CD14-positive monocyte (primary cell): ENCODE results near the gene MCCD1. TPM values are rescaled to one million over a fixed set of nuclear protein-coding genes. Genes with fewer than 3 reads are reported as not detected.
A peak's percentile ranks its signal among the peaks of the same experiment; 100 is the strongest.

ENCODE experiments used
- DNase-seq, 3 donors: peaks; one replicate each; pipeline ENCODE4 v3.0.0-alpha.2; 2011 to 2022
- H2AFZ ChIP-seq: 2 replicates; pipeline ENCODE4 v1.6.0; 2012; ENCODE audit warnings: mild to moderate bottlenecking, low read depth, low read length, inconsistent platforms; ENCODE audit not compliant: insufficient read depth, poor library complexity, severe bottlenecking
- H3K27ac ChIP-seq, 2 donors: 1 replicate in 1 of 2; 2 replicates in 1 of 2; pipeline ENCODE4 v1.5.1; 2012 to 2013; ENCODE audit warnings: low read length in 2 of 2, control low read depth in 1 of 2, inconsistent platforms in 1 of 2, low read depth in 1 of 2, mild to moderate bottlenecking in 1 of 2
- H3K27me3 ChIP-seq, 2 donors: one replicate each; pipeline versions ENCODE4 v1.6.0 to v1.6.1; 2011 to 2013; ENCODE audit warnings: low read length in 2 of 2; ENCODE audit not compliant: control insufficient read depth in 2 of 2, insufficient read depth in 2 of 2
- H3K36me3 ChIP-seq, 2 donors: replicated peaks in 1 of 2; 1 replicate in 1 of 2; 2 replicates in 1 of 2; pipeline versions ENCODE4 v1.5.1 to v1.6.1; 2012 to 2013; ENCODE audit warnings: low read length in 2 of 2, control low read depth in 1 of 2, inconsistent platforms in 1 of 2, mild to moderate bottlenecking in 1 of 2; ENCODE audit not compliant: insufficient read depth in 2 of 2, control insufficient read depth in 1 of 2
- H3K4me1 ChIP-seq, 2 donors: 1 replicate in 1 of 2; 2 replicates in 1 of 2; pipeline versions ENCODE4 v1.5.1 to v1.6.1; 2012 to 2013; ENCODE audit warnings: low read length in 2 of 2, control low read depth in 1 of 2, inconsistent platforms in 1 of 2, mild to moderate bottlenecking in 1 of 2, moderate library complexity in 1 of 2; ENCODE audit not compliant: insufficient read depth in 2 of 2, control insufficient read depth in 1 of 2
- H3K4me2 ChIP-seq: replicated peaks from 2 replicates; pipeline ENCODE3; 2012; ENCODE audit warnings: low read length, moderate library complexity, mild to moderate bottlenecking; ENCODE audit not compliant: poor library complexity, severe bottlenecking; ENCODE audit errors: extremely low read depth
- H3K4me3 ChIP-seq, 3 experiments: fragments of 200-600 bp in 1 of 3; sonication (generic) in 1 of 3; replicated peaks in 1 of 3; 1 replicate in 2 of 3; 2 replicates in 1 of 3; pipeline ENCODE4 v1.5.1; 2011 to 2013; ENCODE audit warnings: low read length in 3 of 3, mild to moderate bottlenecking in 3 of 3, control low read depth in 2 of 3, low read depth in 2 of 3, inconsistent platforms in 1 of 3, moderate library complexity in 1 of 3
- H3K79me2 ChIP-seq: 2 replicates; pipeline ENCODE4 v1.6.0; 2012; ENCODE audit warnings: mild to moderate bottlenecking, control low read depth, inconsistent platforms, low read length, moderate library complexity; ENCODE audit not compliant: insufficient read depth
- H3K9ac ChIP-seq: 2 replicates; pipeline ENCODE4 v1.6.0; 2017; ENCODE audit warnings: low read length, mild to moderate bottlenecking; ENCODE audit not compliant: insufficient read depth, poor library complexity, severe bottlenecking
- H3K9me3 ChIP-seq, 2 donors: replicated peaks in 1 of 2; 1 replicate in 1 of 2; 2 replicates in 1 of 2; pipeline versions ENCODE4 v1.5.1 to v1.6.1; 2012 to 2013; ENCODE audit warnings: low read length in 2 of 2, control low read depth in 1 of 2; ENCODE audit not compliant: control insufficient read depth in 1 of 2, insufficient read depth in 1 of 2
- H4K20me1 ChIP-seq: 2 replicates; pipeline ENCODE4 v1.6.0; 2012; ENCODE audit warnings: mild to moderate bottlenecking, low read length, control low read depth, moderate library complexity; ENCODE audit not compliant: insufficient read depth
- H3K27ac Mint-ChIP-seq, 7 donors: one replicate each; pipeline ENCODE4 v1.8.0; 2020; ENCODE audit warnings: mild to moderate bottlenecking in 7 of 7, mixed read lengths in 7 of 7, moderate library complexity in 6 of 7, inconsistent platforms in 2 of 7
- H3K27me3 Mint-ChIP-seq, 3 donors: one replicate each; pipeline ENCODE4 v1.8.0; 2021 to 2022; ENCODE audit warnings: low read depth in 3 of 3, mild to moderate bottlenecking in 3 of 3, mixed read lengths in 3 of 3, moderate library complexity in 3 of 3, inconsistent platforms in 1 of 3
- H3K36me3 Mint-ChIP-seq, 2 donors: one replicate each; pipeline ENCODE4 v1.8.0; 2020; ENCODE audit warnings: mixed read lengths in 2 of 2, inconsistent platforms in 1 of 2, mild to moderate bottlenecking in 1 of 2
- H3K4me1 Mint-ChIP-seq: one replicate; pipeline ENCODE4 v1.8.0; 2020; ENCODE audit warnings: mild to moderate bottlenecking, mixed read lengths
- H3K4me3 Mint-ChIP-seq, 2 donors: one replicate each; pipeline ENCODE4 v1.8.0; 2020; ENCODE audit warnings: mild to moderate bottlenecking in 2 of 2, mixed read lengths in 2 of 2, moderate library complexity in 1 of 2
- H3K9me3 Mint-ChIP-seq, 7 donors: one replicate each; pipeline ENCODE4 v1.8.0; 2020 to 2022; ENCODE audit warnings: mixed read lengths in 7 of 7, mild to moderate bottlenecking in 6 of 7, moderate library complexity in 6 of 7, inconsistent platforms in 2 of 7
- WGBS: methylation state at CpG from one replicate; pipeline ENCODE4 v1.1.5; 2013; ENCODE audit warnings: missing lambda C conversion rate; ENCODE audit not compliant: insufficient coverage; 5-methylcytosine and 5-hydroxymethylcytosine counted together
- intact Hi-C, 2 donors: fragments of 100-400 bp; cut with micrococcal nuclease; formaldehyde crosslinking; loops; one replicate each; pipeline versions ENCODE4 v1.15.0 to v1.15.1; 2023
- polyA plus RNA-seq, 3 donors: library from polyadenylated mRNA; depleted of rRNA in 1 of 3; unstranded in 2 of 3; stranded (reverse) in 1 of 3; fragments of 300-500 nt in 2 of 3; fragments of >200 nt in 1 of 3; fragmentation: Illumina TruSeq in 2 of 3; gene quantifications; 1 replicate in 2 of 3; 2 replicates in 1 of 3; pipeline ENCODE4 v1.2.3, GENCODE V29; 2012 to 2021
- TF ChIP-seq, protein P1 (sequence below): fragments of 200-600 bp; IDR thresholded peaks from one replicate; pipeline ENCODE4 v1.8.0; 2022; ENCODE audit warnings: antibody characterized with exemption, mild to moderate bottlenecking

The MCCD1 gene
- polyA plus RNA-seq, 3 donors, result not detected

DNA sequence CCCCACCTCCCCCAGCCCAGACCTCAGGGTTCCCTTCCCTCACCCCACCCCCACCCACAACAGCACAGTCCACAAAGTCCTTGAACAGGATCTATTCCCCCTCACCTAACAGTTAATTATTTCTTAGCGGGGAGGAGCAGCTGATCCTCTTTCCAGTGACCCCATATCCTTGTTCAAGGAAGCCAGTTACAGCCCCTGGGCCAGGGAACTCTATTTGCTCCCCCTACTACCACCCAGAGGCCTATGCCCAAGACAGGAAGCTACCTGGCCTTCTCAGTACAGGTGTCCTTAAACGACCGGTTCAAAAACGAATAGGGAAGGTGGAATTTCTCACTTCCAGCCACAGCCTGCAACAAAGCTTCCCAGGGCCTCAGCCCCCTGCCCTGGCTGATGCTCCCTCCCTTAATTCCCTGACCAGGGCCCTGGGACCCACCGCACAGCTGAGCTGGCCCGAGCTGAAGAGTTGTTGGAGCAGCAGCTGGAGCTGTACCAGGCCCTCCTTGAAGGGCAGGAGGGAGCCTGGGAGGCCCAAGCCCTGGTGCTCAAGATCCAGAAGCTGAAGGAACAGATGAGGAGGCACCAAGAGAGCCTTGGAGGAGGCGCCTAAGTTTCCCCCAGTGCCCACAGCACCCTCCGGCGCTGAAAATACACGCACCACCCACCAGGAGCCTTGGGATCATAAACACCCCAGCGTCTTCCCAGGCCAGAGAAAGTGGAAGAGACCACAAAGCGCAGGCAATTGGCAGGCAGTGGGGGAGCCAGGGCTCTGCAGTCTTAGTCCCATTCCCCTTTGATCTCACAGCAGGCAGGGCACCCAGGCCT lies 778 bp downstream of the MCCD1 start:
- H3K4me3 ChIP-seq, result no peak overlapping the region
- intact Hi-C loops, result no loop called here
- H3K4me2 ChIP-seq, result no peak overlapping the region
- no peaks in the 10 kb centered on the region for H3K9me3 ChIP-seq
- H2AFZ ChIP-seq, result no peak overlapping the region
- Mint-ChIP-seq H3K27me3 (peaks cover 0 to 2% (median 1%) of the 10 kb centered on the region in 3 donors), H3K36me3 (peaks cover 49 to 55% of the 10 kb centered on the region in 2 donors), H3K4me3 (no peak overlapping the region), H3K9me3 (no peaks in the 10 kb centered on the region), H3K4me1 (peaks cover 3% of the 10 kb centered on the region), H3K27ac (peak overlapping the region; percentile 3 to 69 (median 54))
- no peak overlapping the region for H3K9ac ChIP-seq
- H3K27ac ChIP-seq, result no peak overlapping the region
- no peaks in the 10 kb centered on the region for H3K27me3 ChIP-seq
- WGBS, result 59% methylated on average over 11 of the region's 12 CpGs
- peaks cover 26% of the 10 kb centered on the region for H3K79me2 ChIP-seq
- H4K20me1 ChIP-seq, result peaks cover 65% of the 10 kb centered on the region
- no peak for DNase-seq
- peaks cover 51 to 53% of the 10 kb centered on the region in 2 donors for H3K36me3 ChIP-seq
- TF ChIP-seq, protein P1, sequence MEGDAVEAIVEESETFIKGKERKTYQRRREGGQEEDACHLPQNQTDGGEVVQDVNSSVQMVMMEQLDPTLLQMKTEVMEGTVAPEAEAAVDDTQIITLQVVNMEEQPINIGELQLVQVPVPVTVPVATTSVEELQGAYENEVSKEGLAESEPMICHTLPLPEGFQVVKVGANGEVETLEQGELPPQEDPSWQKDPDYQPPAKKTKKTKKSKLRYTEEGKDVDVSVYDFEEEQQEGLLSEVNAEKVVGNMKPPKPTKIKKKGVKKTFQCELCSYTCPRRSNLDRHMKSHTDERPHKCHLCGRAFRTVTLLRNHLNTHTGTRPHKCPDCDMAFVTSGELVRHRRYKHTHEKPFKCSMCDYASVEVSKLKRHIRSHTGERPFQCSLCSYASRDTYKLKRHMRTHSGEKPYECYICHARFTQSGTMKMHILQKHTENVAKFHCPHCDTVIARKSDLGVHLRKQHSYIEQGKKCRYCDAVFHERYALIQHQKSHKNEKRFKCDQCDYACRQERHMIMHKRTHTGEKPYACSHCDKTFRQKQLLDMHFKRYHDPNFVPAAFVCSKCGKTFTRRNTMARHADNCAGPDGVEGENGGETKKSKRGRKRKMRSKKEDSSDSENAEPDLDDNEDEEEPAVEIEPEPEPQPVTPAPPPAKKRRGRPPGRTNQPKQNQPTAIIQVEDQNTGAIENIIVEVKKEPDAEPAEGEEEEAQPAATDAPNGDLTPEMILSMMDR, result no peak
- H3K4me1 ChIP-seq, result no peaks in the 10 kb centered on the region

DNA sequence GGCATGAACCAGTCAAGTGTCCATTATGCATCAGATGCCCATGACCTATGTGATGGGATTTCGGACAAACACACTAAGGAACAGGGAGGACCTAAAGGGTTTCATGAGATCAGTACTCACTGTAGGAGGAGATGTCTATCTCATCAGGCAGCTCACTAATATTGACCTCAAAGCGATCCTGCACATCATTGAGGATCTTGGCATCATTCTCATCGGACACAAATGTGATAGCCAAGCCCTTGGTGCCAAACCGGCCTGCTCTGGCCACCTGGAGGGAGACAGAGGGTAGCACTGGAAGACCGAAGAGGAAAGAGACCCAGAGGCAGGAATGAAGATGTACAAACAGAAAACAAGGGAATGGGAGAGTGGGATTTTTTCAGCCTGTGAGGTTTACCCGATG lies 1.9 kb downstream of the MCCD1 start:
- Histone ChIP-seq H3K27me3 (no peaks in the 10 kb centered on the region), H3K9me3 (no peaks in the 10 kb centered on the region), H3K79me2 (peaks cover 37% of the 10 kb centered on the region), H4K20me1 (peaks cover 76% of the 10 kb centered on the region), H3K9ac (no peak overlapping the region), H3K4me2 (no peak overlapping the region), H3K4me3 (no peak overlapping the region), H2AFZ (no peak overlapping the region), H3K36me3 (peaks cover 62 to 65% of the 10 kb centered on the region in 2 donors), H3K27ac (no peak overlapping the region), H3K4me1 (no peaks in the 10 kb centered on the region)
- H3K27me3 Mint-ChIP-seq, result peaks cover 0 to 2% (median 1%) of the 10 kb centered on the region in 3 donors
- intact Hi-C loops, result no loop called here
- peak overlapping the region in 3 of 7 donors; percentile 57 to 65 (median 59) for H3K27ac Mint-ChIP-seq
- TF ChIP-seq, protein P1, result no peak
- H3K36me3 Mint-ChIP-seq, result peaks cover 60 to 66% of the 10 kb centered on the region in 2 donors
- H3K4me3 Mint-ChIP-seq, result no peak overlapping the region
- H3K4me1 Mint-ChIP-seq, result peaks cover 3% of the 10 kb centered on the region
- no peaks in the 10 kb centered on the region for H3K9me3 Mint-ChIP-seq
- WGBS, result 91% methylated on average over 4 of the region's 6 CpGs
- DNase-seq, result no peak
